Liver (tissue), 9 donors: ENCODE data around the gene FYB2. TPM values are rescaled to one million over a fixed set of nuclear protein-coding genes. Genes with fewer than 3 reads are reported as not detected.

Experiments
- DNase-seq: peaks from one replicate; pipeline ENCODE4 v3.0.0-alpha.2; 2017; ENCODE audit warnings: low spot score
- H3K27ac ChIP-seq, 2 donors: one replicate each; pipeline ENCODE4 v1.7.0; 2013; ENCODE audit warnings: inconsistent platforms in 2 of 2, low read length in 2 of 2, control low read depth in 1 of 2, low read depth in 1 of 2, mild to moderate bottlenecking in 1 of 2
- H3K27me3 ChIP-seq, 4 donors: one replicate each; pipeline versions ENCODE4 v1.6.1 to v1.7.0; 2013; ENCODE audit warnings: low read length in 3 of 4, inconsistent platforms in 1 of 4, mild to moderate bottlenecking in 1 of 4, moderate library complexity in 1 of 4; ENCODE audit not compliant: control insufficient read depth in 4 of 4, insufficient read depth in 4 of 4
- H3K36me3 ChIP-seq, 4 donors: one replicate each; pipeline versions ENCODE4 v1.6.1 to v1.7.0; 2013; ENCODE audit warnings: low read length in 3 of 4, mild to moderate bottlenecking in 3 of 4, low read depth in 1 of 4, moderate library complexity in 1 of 4; ENCODE audit not compliant: control insufficient read depth in 4 of 4, insufficient read depth in 3 of 4
- H3K4me1 ChIP-seq, 4 donors: one replicate each; pipeline versions ENCODE4 v1.6.1 to v1.7.0; 2013; ENCODE audit warnings: low read length in 3 of 4, mild to moderate bottlenecking in 3 of 4, moderate library complexity in 1 of 4; ENCODE audit not compliant: control insufficient read depth in 4 of 4, insufficient read depth in 4 of 4
- H3K4me3 ChIP-seq, 3 donors: one replicate each; pipeline versions ENCODE4 v1.6.1 to v1.7.0; 2013; ENCODE audit warnings: low read length in 3 of 3, control low read depth in 1 of 3, low read depth in 1 of 3, mild to moderate bottlenecking in 1 of 3
- H3K9ac ChIP-seq, 2 donors: one replicate each; pipeline ENCODE4 v1.7.0; 2013; ENCODE audit warnings: low read length in 2 of 2, mild to moderate bottlenecking in 2 of 2, moderate library complexity in 2 of 2, control low read depth in 1 of 2, low read depth in 1 of 2
- H3K9me3 ChIP-seq, 4 donors: one replicate each; pipeline versions ENCODE4 v1.6.1 to v1.7.0; 2013; ENCODE audit warnings: low read length in 3 of 4; ENCODE audit not compliant: control insufficient read depth in 4 of 4
- ATF3 ChIP-seq: IDR thresholded peaks from 2 replicates; pipeline ENCODE4 v1.6.1; 2016; ENCODE audit warnings: antibody characterized with exemption
- CTCF ChIP-seq: fragments of 150-350 bp; IDR thresholded peaks from 2 replicates; pipeline ENCODE4 v1.5.1; 2017; ENCODE audit warnings: improper control_type of control experiment, low read depth, low read length; ENCODE audit not compliant: missing input control
- FOXA2 ChIP-seq: IDR thresholded peaks from 2 replicates; pipeline ENCODE4 v1.6.1; 2016; ENCODE audit warnings: antibody characterized with exemption
- GABPA ChIP-seq, 2 donors: IDR thresholded peaks in 1 of 2; conservative IDR thresholded peaks in 1 of 2; 2 replicates each; pipeline ENCODE4 v1.6.1; 2016; ENCODE audit warnings: antibody characterized with exemption in 2 of 2, mild to moderate bottlenecking in 1 of 2, moderate library complexity in 1 of 2
- HNF4A ChIP-seq, 2 donors: conservative IDR thresholded peaks; 2 replicates each; pipeline ENCODE4 v1.6.1; 2016; ENCODE audit warnings: antibody characterized with exemption in 2 of 2, mild to moderate bottlenecking in 2 of 2
- HNF4G ChIP-seq: IDR thresholded peaks from 2 replicates; pipeline ENCODE4 v1.6.1; 2016; ENCODE audit warnings: antibody characterized with exemption
- JUND ChIP-seq, 2 donors: IDR thresholded peaks; 2 replicates each; pipeline ENCODE4 v1.6.1; 2016; ENCODE audit warnings: antibody characterized with exemption in 2 of 2
- MAX ChIP-seq: IDR thresholded peaks from 2 replicates; pipeline ENCODE4 v1.6.1; 2016; ENCODE audit warnings: antibody characterized with exemption
- NR2F2 ChIP-seq: IDR thresholded peaks from 2 replicates; pipeline ENCODE4 v1.6.1; 2016; ENCODE audit warnings: antibody characterized with exemption
- RAD21 ChIP-seq, 2 donors: IDR thresholded peaks; 2 replicates each; pipeline ENCODE4 v1.6.1; 2016; ENCODE audit warnings: antibody characterized with exemption in 2 of 2, mild to moderate bottlenecking in 2 of 2
- RXRA ChIP-seq, 2 donors: IDR thresholded peaks; 2 replicates each; pipeline ENCODE4 v1.6.1; 2017 to 2018; ENCODE audit warnings: antibody characterized with exemption in 2 of 2, mild to moderate bottlenecking in 1 of 2
- TAF1 ChIP-seq: conservative IDR thresholded peaks from 2 replicates; pipeline ENCODE4 v1.6.1; 2016; ENCODE audit warnings: antibody characterized with exemption, mild to moderate bottlenecking
- YY1 ChIP-seq: IDR thresholded peaks from 2 replicates; pipeline ENCODE4 v1.6.1; 2016; ENCODE audit warnings: antibody characterized with exemption, mild to moderate bottlenecking
- WGBS: extraction: QIAGEN DNeasy Blood & Tissue Kit; methylation state at CpG from one replicate; pipeline ENCODE4 v1.1.7; 2013; 5-methylcytosine and 5-hydroxymethylcytosine counted together
- polyA plus RNA-seq, 2 donors: library from polyadenylated mRNA; stranded (reverse) in 1 of 2; unstranded in 1 of 2; fragments of 200-250 nt in 1 of 2; fragments of >200 nt in 1 of 2; fragmentation: Nextera tagmentation in 1 of 2; extraction: Ambion mirVana in 1 of 2; gene quantifications; one replicate each; pipeline versions ENCODE4 v1.2.1 to v1.2.3, GENCODE V29; 2013 to 2015
- total RNA-seq, 2 donors: library from RNA; depleted of rRNA; stranded (reverse); fragments of >200 nt; gene quantifications; one replicate each; pipeline ENCODE4 v1.2.3, GENCODE V29; 2014
- donor health status: healthy.
- donor health status: healthy.
- donor health status: healthy.
- donor health status: healthy.
- donor health status: healthy.

FYB2 gene
- total and polyA plus RNA-seq, 4 donors: 3.3 to 31.3 (median 16.2) TPM

- H3K4me3 ChIP-seq: peak overlapping the region in 1 of 3 donors; percentile 10
- H3K9ac ChIP-seq: peak overlapping the region in 1 of 2 donors; percentile 73
- H3K36me3 ChIP-seq: no peaks in the 10 kb centered on the region
- TF ChIP-seq ATF3 (no peak), TAF1 (no peak), HNF4G (no peak), YY1 (no peak), RXRA (IDR thresholded peaks at IDR 0.05) (no peak), GABPA (IDR thresholded peaks at IDR 0.05 in 1 of 2, conservative IDR thresholded peaks at IDR 0.05 in 1 of 2) (no peak), RAD21 (IDR thresholded peaks at IDR 0.05) (no peak), NR2F2 (no peak), FOXA2 (no peak), HNF4A (conservative IDR thresholded peaks at IDR 0.05) (no peak)
- no peaks in the 10 kb centered on the region for H3K9me3 ChIP-seq
- no peak for DNase-seq
- H3K4me1 ChIP-seq: peaks cover 0 to 67% (median 20%) of the 10 kb centered on the region in 4 donors
- 82% methylated on average over 1 of the region's 1 CpG for WGBS
- no peaks in the 10 kb centered on the region for H3K27me3 ChIP-seq
- peak overlapping the region; percentile 93 to 98 for H3K27ac ChIP-seq
Observed at GRCh38 chr1:56816264-56816663, 2.9 kb downstream of the FYB2 start.

GRCh38 chr1:56814205-56814604 is 5.0 kb downstream of the FYB2 start:
- no peak overlapping the region for H3K27ac ChIP-seq
- H3K27me3 ChIP-seq: no peaks in the 10 kb centered on the region
- no peaks in the 10 kb centered on the region for H3K36me3 ChIP-seq
- no peaks in the 10 kb centered on the region for H3K9me3 ChIP-seq
- no peak for TF ChIP-seq YY1
- no peak for TF ChIP-seq RAD21 (IDR thresholded peaks at IDR 0.05)
- TF ChIP-seq MAX: no peak
- peaks cover 0 to 47% (median 8%) of the 10 kb centered on the region in 4 donors for H3K4me1 ChIP-seq
- no peak overlapping the region for H3K4me3 ChIP-seq
- DNase-seq: no peak
- no peak overlapping the region for H3K9ac ChIP-seq
- 92% methylated on average over 2 of the region's 2 CpGs for WGBS

GRCh38 chr1:56811331-56811730 is 7.9 kb downstream of the FYB2 start:
- Histone ChIP-seq H3K36me3 (no peaks in the 10 kb centered on the region), H3K4me3 (no peak overlapping the region), H3K4me1 (peaks cover 0 to 46% (median 21%) of the 10 kb centered on the region in 4 donors), H3K9me3 (no peaks in the 10 kb centered on the region), H3K27ac (no peak overlapping the region), H3K27me3 (no peaks in the 10 kb centered on the region), H3K9ac (no peak overlapping the region)
- 59% methylated on average over 2 of the region's 2 CpGs for WGBS
- no peak for DNase-seq
- TF ChIP-seq RXRA (IDR thresholded peaks at IDR 0.05) (no peak), RAD21 (IDR thresholded peaks at IDR 0.05) (no peak), MAX (no peak), JUND (IDR thresholded peaks at IDR 0.05) (no peak), GABPA (IDR thresholded peaks at IDR 0.05 in 1 of 2, conservative IDR thresholded peaks at IDR 0.05 in 1 of 2) (no peak), CTCF (no peak), FOXA2 (no peak), YY1 (no peak)
